GM10847 (cell line): ENCODE results near the gene DAO.

Experiments used
- POLR2A ChIP-seq: IDR thresholded peaks from 2 replicates; pipeline ENCODE4 v1.6.1; 2011; ENCODE audit not compliant: insufficient read length; ENCODE audit errors: extremely low read depth

DAO gene

GRCh38 chr12:108842361-108842760, 37.5 kb upstream of the DAO start:
- no peak for TF ChIP-seq POLR2A

GRCh38 chr12:108843187-108843586, 36.7 kb upstream of the DAO start:
- TF ChIP-seq POLR2A = no peak

DNA sequence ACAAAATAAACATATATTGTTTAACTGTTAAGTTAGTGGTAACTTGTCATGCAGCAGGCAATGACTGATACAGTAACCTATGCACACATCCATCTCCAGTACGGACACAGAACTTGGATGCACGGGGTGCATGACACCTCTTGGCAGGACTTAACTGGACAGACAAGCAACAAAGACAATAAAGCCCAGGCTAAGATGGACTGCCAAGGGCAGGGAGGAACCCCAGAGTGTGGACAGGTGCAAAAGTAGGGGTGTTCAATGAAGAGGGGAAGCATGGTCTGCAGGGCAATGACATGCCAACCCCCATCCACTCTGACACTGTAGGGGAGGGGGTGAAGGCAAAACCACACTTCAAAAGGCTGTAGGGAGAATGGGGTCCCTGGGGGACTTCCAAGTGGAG, 34.2 kb upstream of the DAO start:
- no peak for TF ChIP-seq POLR2A

- TF ChIP-seq POLR2A = no peak
Observed at GRCh38 chr12:108846290-108846701, 33.6 kb upstream of the DAO start.

- TF ChIP-seq POLR2A = no peak
Observed at GRCh38 chr12:108847705-108848104, 32.2 kb upstream of the DAO start.

DNA sequence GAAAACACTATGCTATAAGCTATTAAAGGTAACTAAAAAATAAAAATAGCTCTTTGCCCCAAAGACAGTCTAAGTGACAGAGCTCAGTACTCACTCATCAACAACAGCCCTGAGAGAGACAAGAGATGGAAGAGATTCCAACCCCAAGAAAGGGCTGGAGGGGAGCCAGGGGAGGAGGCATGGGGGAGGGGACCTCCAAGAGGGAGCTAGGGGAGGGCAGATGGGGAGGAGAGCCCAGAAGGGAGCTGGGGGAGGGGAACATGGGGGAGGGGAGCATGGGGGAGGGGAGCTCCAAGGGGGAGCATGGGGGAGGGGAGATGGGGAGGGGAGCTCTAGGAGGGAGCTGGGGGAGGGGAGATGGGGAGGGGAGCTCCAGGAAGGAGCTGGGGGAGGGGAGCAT, 30.2 kb upstream of the DAO start:
- TF ChIP-seq POLR2A = no peak

GRCh38 chr12:108850854-108851573, 28.9 kb upstream of the DAO start:
- TF ChIP-seq POLR2A = no peak

GRCh38 chr12:108852674-108853309, 27.1 kb upstream of the DAO start:
- no peak for TF ChIP-seq POLR2A

DNA sequence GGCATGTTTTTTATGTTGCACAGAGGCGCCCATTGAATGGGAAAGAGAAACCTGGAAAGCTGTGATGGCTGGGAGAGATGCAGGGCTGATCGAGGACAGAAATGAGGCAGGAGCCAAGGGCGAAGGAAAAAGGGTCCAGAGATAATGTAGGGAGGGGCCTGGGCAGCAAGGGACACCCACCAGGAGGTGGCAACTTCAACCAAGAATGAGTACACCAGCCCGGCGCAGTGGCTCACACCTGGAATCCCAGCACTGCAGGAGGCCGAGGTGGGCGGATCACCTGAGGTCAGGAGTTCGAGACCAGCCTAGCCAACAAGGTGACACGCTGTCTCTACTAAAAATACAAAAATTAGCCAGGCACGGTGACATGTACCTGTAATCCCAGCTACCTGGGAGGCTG, 26.5 kb upstream of the DAO start:
- no peak for TF ChIP-seq POLR2A

DNA sequence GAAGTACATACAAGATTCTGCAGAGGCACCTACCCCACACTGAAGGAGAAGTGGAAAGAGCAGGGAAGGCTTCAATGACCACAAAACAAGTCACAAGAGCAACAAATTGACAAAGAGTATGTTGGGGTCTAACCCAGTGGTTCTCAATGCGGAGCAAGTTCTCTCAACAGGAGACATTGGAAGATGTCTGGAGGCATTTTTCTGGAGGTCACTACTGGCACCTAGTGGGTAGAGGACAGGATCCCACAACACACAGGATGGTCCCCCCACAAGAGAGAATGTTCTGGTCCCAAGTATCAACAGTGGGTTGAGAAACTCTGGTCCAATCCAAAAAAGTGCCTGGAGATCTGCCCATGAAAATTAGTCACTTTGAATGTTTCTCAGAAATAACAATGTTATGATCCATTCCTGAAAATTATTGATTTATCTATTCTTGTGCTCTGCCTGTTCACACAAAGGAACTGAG, 25.9 kb upstream of the DAO start:
- TF ChIP-seq POLR2A = no peak

DNA sequence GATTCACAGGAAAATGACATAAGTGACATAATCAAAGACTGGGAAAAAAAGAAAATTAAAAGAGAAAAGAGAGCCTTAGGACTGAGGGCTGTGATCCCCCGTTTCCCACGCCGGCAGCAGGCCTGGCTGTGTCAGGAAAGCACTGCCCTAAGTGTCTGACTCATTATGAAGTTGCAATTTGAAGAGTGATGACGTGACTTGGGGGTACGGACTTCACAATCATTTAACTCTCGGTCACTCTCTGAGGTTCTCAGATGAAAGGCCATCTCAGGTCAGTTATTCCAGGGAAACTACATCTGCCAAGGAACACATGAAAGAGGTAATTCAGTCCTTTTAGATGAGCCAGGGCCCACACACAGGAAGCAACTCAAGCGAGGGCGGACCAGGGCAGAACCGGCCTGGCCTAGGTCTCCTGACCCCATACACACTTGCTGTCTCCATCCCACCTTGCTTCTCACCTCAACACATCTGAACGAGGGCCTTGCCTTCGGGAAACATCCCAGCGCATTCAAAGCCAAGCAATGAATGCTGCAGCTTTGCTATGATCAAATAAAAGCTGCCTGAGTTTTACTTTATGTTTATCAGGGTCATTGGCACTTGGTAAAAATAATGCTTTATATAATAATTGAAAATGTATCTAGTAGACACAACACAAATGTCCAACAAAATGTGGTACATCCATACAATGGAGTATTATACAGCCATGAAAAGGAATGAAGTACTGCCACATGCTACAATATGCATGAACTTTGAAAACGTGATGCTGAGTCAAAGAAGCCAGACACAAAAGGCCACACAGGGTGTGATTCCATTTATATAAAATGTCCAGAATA, 25.2 kb upstream of the DAO start:
- no peak for TF ChIP-seq POLR2A

- no peak for TF ChIP-seq POLR2A
Observed at GRCh38 chr12:108855284-108856169, 24.4 kb upstream of the DAO start.

- no peak for TF ChIP-seq POLR2A
Observed at GRCh38 chr12:108856170-108856427, 23.8 kb upstream of the DAO start.

- no peak for TF ChIP-seq POLR2A
Observed at GRCh38 chr12:108856428-108857157, 23.3 kb upstream of the DAO start.

DNA sequence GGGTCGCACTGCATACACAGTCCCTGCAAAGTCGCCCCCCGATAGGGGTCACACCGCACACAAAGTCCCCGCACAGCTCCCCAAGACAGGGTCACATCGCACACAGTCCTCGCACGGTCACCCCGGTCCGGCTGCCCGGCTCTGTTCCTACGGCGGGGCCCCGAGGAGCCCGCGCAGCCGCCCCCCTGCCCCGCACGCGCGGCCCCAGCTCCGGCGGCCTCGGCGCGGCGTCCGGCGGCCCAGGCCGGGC, 22.8 kb upstream of the DAO start:
- TF ChIP-seq POLR2A = no peak
